Right cardiac atrium (tissue), 5 donors: ENCODE measurements around the gene ASPG. TPM values are rescaled to one million over a fixed set of nuclear protein-coding genes. Genes with fewer than 3 reads are reported as not detected.

ENCODE experiments used
- ATAC-seq, 2 donors: fragments of 200-7000 bp; cut with Tn5 transposase; one replicate each; pipeline versions ENCODE4 v1.8.0 to v1.9.1; 2020; ENCODE audit warnings: moderate library complexity in 2 of 2, mild to moderate bottlenecking in 1 of 2
- DNase-seq, 3 donors: peaks; one replicate each; pipeline ENCODE4 v3.0.0-alpha.2; 2020
- H3K27ac ChIP-seq: one replicate; pipeline ENCODE4 v1.5.1; 2013; ENCODE audit warnings: mild to moderate bottlenecking, low read length, control low read depth, moderate library complexity
- H3K27me3 ChIP-seq: one replicate; pipeline ENCODE4 v1.6.1; 2013; ENCODE audit not compliant: control insufficient read depth, insufficient read depth
- H3K4me1 ChIP-seq: one replicate; pipeline ENCODE4 v1.6.1; 2013; ENCODE audit warnings: low read length; ENCODE audit not compliant: control insufficient read depth, insufficient read depth
- H3K4me3 ChIP-seq: one replicate; pipeline ENCODE4 v1.5.1; 2013; ENCODE audit warnings: low read length, control low read depth
- H3K9me3 ChIP-seq: one replicate; pipeline ENCODE4 v1.6.1; 2013; ENCODE audit warnings: low read length; ENCODE audit not compliant: control insufficient read depth
- WGBS: extraction: QIAGEN DNeasy Blood & Tissue Kit; methylation state at CpG from one replicate; pipeline ENCODE4 v1.1.7; 2013; 5-methylcytosine and 5-hydroxymethylcytosine counted together
- intact Hi-C, 4 donors: fragments of 100-400 bp; cut with DNase I; formaldehyde crosslinking; loops; one replicate each; pipeline versions ENCODE4 v1.11.0 to v1.14.0; 2022 to 2023
- polyA plus RNA-seq: library from polyadenylated mRNA; stranded (reverse); fragments of 200-250 nt; gene quantifications from one replicate; pipeline ENCODE4 v1.2.3, GENCODE V29; 2013
- total RNA-seq, 4 donors: library from RNA; stranded (reverse); fragmentation: NEBNext Ultra II Directional; extraction: Animal tissue kit (Norgen Biotek cat#: 25700); gene quantifications; one replicate each; pipeline ENCODE4 v1.2.1, GENCODE V29; 2021
- donor health status: healthy with polysubstance abuse.
- donor health status: DM: no; HTN: yes; CAD: no.
- donor health status: DM: no; HTN: no; CAD: no.
- donor health status: DM: no; HTN: yes; CAD: no; lungs with severe emphysema.
- donor health status: DM: yes; HTN: yes; CAD: no.

Gene ASPG
- total and polyA plus RNA-seq, 5 donors = 99.1 to 307 (median 174) TPM

GRCh38 chr14:104138718-104139459 lies 53.4 kb downstream of the ASPG start:
- H3K4me1 ChIP-seq = no peaks in the 10 kb centered on the region
- no peaks in the 10 kb centered on the region for H3K9me3 ChIP-seq
- peak overlapping the region; percentile 75 for H3K4me3 ChIP-seq
- ATAC-seq (no peak), DNase-seq (peak; percentile 18 to 67 (median 65))
- H3K27me3 ChIP-seq = no peaks in the 10 kb centered on the region
- peak overlapping the region; percentile 18 for H3K27ac ChIP-seq
- 2% methylated on average over 73 of the region's 73 CpGs for WGBS
- intact Hi-C loops = loop anchor here (2.0 to 10.0 kb wide), 8 partner anchors 86 to 506 kb away; no protein-coding TSS in a partner anchor

GRCh38 chr14:104139460-104140212 lies 54.1 kb downstream of the ASPG start:
- no peaks in the 10 kb centered on the region for H3K9me3 ChIP-seq
- no peak overlapping the region for H3K27ac ChIP-seq
- intact Hi-C loops = loop anchor here (2.0 to 10.0 kb wide), 9 partner anchors 85 to 505 kb away; no protein-coding TSS in a partner anchor
- H3K4me1 ChIP-seq = no peaks in the 10 kb centered on the region
- 42% methylated on average over 14 of the region's 14 CpGs for WGBS
- peak; percentile 18 to 57 (median 54) for DNase-seq
- no peaks in the 10 kb centered on the region for H3K27me3 ChIP-seq
- ATAC-seq = no peak
- H3K4me3 ChIP-seq = peak overlapping the region; percentile 75

GRCh38 chr14:104140213-104140462 lies 54.6 kb downstream of the ASPG start:
- Histone ChIP-seq H3K4me1 (no peaks in the 10 kb centered on the region), H3K27me3 (no peaks in the 10 kb centered on the region), H3K9me3 (no peaks in the 10 kb centered on the region), H3K27ac (no peak overlapping the region), H3K4me3 (peak overlapping the region; percentile 75)
- 57% methylated on average over 6 of the region's 6 CpGs for WGBS
- ATAC-seq (peak in 1 of 2 donors; percentile 25), DNase-seq (peak; percentile 11 to 63 (median 57))
- intact Hi-C loops = loop anchor here in 1 of 4 donors (5.0 kb wide), 1 partner anchor 412 kb away; no protein-coding TSS in a partner anchor

DNA sequence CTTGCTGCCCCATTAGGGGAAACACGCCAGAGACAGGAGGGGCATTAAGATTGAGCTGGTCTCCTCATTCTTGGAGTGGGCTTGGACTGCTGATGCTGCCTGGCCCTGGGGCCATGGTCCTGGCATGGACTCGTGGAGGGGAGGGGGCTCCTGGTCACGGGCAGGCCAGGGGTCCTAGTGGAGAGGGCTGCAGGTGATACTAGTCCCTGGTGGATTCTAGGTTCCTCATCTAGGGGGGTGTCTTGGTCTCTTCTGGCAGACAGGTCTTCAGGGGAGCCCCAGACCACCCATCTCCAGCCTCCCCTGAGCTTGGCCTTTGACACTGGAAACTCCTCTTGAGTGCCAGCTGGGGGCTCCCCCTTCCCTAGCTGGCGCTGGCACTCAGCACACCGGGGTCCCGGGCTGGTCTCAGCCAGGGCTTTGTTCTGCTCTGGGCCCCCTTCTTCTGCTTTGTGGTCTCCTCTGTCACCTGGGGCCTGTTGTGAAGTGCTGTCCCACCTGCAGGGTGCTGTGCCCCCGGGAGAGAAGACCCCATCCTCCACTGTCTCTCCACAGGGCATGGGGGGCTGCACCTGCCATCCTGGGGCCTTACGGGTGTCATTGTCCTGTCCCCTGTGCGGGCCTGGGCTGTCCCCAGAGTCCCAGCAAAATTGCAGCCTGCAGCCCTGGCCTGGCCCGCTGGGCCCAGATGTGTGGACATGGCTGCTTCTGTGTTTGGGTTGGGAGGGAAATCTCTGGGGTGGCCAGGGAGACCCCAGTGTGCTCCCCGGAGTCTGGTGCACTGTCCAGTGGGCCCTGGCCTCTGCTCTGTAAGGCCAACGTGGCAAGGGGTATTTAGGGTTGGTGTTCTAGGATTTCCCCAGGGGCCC lies 55.2 kb downstream of the ASPG start:
- H3K27me3 ChIP-seq = no peaks in the 10 kb centered on the region
- 83% methylated on average over 12 of the region's 12 CpGs for WGBS
- intact Hi-C loops = loop anchor here in 1 of 4 donors (5.0 kb wide), 1 partner anchor 412 kb away; no protein-coding TSS in a partner anchor
- DNase-seq (peak; percentile 8 to 50 (median 19)), ATAC-seq (no peak)
- no peak overlapping the region for H3K27ac ChIP-seq
- H3K4me3 ChIP-seq = no peak overlapping the region
- H3K9me3 ChIP-seq = no peaks in the 10 kb centered on the region
- no peaks in the 10 kb centered on the region for H3K4me1 ChIP-seq

DNA sequence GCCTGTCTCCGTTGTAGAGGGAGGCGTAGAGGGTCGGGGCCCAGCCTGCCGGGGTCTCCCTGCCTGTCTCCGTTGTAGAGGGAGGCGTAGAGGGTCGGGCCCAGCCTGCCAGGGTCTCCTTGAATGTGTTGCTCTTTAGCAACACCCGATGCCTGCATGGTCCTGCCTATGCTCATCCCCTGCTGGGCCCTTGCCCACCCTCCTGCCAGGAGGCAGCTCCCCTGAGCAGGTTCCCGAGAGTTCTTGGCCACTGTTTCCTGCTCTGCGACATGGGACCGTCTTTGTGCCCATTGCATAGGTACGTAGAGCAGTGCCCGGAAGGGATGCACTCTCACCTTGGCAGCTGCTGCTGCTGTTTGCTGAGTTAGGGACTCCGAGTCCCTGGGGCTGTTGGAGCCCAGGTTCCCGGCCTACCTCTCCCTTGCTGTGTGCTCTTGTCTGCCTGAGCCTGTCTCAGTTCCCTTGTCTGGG lies 56.2 kb downstream of the ASPG start:
- no peaks in the 10 kb centered on the region for H3K27me3 ChIP-seq
- H3K4me1 ChIP-seq = no peaks in the 10 kb centered on the region
- H3K9me3 ChIP-seq = no peaks in the 10 kb centered on the region
- ATAC-seq = no peak
- WGBS = 85% methylated on average over 15 of the region's 15 CpGs
- DNase-seq = peak; percentile 5 to 46 (median 35)
- H3K27ac ChIP-seq = no peak overlapping the region
- intact Hi-C loops = loop anchor here in 1 of 4 donors (5.0 kb wide), 1 partner anchor 411 kb away; no protein-coding TSS in a partner anchor
- no peak overlapping the region for H3K4me3 ChIP-seq

DNA sequence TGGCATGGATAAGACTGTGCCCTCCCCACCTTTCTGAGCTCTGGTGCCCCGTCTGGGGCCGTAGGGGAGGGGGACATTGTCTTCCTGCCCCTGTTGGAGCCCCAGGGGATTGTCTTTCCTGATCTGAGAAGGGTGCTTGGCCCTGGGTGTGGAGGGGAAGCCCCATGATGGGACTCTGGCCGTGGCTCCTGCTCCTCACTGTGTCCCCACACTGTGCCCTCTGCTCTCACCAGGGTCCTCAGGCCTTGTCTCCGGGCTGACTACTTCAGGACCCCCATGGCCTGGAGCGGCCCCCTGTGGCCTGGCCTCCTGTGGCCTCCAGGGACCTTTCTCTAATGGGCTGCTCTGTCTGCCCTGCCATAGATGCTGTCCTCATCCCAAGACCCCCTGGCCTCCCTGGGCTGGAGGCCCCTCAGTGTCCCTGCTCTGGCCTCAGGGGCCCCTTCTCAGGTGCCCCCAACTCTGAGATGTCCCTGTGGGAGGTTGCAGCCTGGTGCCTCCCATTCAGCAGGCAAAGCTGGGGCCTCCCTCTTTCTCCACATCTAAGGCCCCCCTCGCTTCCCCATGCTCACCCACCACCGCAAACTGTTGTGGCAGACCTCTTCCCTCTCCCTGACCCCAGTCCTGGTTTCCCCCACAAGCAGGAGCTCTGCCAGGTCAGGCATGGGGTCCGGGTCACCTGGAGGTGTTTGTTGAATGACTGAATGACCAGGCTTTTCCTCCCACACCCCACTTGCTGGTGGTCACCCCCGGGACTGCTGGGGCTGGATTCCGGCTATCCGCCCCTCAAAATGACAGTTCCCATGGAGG lies 56.8 kb downstream of the ASPG start:
- Histone ChIP-seq H3K9me3 (no peaks in the 10 kb centered on the region), H3K27ac (no peak overlapping the region), H3K27me3 (no peaks in the 10 kb centered on the region), H3K4me1 (no peaks in the 10 kb centered on the region), H3K4me3 (no peak overlapping the region)
- 80% methylated on average over 11 of the region's 11 CpGs for WGBS
- intact Hi-C loops = loop anchor here in 1 of 4 donors (5.0 kb wide), 1 partner anchor 410 kb away; no protein-coding TSS in a partner anchor
- ATAC-seq (no peak), DNase-seq (peak; percentile 5 to 26 (median 25))

DNA sequence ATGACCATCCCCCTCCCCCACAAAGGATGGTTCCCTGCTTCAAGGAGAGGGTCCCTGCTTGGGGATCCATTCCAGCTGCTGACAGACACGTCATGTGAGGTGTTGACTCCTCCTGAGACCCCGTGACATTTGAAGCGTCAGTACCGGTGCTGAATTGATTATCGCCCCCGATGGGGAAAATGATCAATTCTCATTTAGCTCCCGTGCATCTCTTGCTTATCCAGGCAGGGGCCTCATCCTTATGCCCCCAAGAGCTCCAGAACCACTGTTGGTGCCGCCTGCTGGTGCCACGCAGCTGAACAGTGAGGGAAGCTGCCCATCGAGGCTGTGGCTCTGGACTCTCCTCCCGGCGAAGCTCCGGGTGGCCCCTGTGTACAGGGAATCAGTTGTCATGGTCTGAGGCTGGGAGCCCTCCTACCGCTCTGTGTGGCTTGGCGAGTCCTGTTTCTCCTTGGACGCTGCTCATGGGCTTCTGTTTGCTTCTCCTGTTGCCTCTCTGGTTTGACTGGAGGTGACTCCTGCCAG lies 57.5 kb downstream of the ASPG start:
- no peaks in the 10 kb centered on the region for H3K9me3 ChIP-seq
- no peaks in the 10 kb centered on the region for H3K27me3 ChIP-seq
- no peak overlapping the region for H3K27ac ChIP-seq
- WGBS = 75% methylated on average over 16 of the region's 16 CpGs
- H3K4me1 ChIP-seq = no peaks in the 10 kb centered on the region
- intact Hi-C loops = loop anchor here in 1 of 4 donors (5.0 kb wide), 1 partner anchor 409 kb away; no protein-coding TSS in a partner anchor
- ATAC-seq (no peak), DNase-seq (peak; percentile 1 to 34 (median 14))
- no peak overlapping the region for H3K4me3 ChIP-seq

DNA sequence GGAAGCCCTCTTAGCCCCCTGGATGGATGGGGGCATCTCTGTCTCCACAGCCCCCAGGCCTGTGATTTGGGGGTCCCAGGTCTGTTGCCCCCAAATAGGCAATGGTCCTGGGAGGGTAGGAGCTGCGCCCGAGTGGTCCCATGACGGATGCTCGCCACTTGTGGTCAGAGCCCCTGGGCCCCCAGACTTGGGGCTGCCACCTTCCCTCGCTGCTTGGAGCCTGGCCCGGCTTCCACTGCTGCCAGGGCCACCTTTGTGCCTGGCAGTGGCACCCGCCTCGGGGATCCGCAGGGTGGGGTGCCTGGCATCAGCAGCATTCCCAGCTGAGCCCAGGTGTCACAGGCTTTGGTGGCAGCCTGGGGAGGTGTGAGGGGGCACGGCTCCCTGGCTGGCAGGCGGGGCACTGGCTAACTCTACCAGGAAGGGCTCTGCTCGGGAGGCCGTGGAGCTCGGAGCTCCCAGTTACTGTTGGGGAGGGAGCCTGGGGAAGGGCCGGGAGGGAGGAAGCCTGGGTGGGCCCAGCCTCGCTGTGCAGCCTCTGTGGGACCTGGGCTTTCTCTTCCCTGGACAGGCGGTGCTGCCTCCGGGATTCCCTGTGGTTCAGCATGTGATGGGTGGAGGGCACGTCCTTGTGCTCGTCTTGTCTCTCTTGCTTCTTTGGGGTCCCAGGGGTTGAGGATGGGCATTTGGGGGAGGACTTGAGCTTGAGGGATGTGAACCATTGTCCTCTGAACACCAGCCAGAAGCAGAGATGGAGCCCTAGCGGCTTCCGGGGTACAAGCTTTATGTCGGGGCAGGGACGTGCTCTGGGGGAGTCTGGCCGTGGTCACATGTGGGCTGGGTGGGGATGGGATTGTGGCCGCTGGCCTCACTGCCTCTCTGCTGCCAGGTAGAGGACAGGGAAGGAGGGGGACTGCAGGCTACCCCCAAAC lies 58.3 kb downstream of the ASPG start:
- Histone ChIP-seq H3K27ac (no peak overlapping the region), H3K27me3 (no peaks in the 10 kb centered on the region), H3K4me1 (no peaks in the 10 kb centered on the region), H3K9me3 (no peaks in the 10 kb centered on the region), H3K4me3 (no peak overlapping the region)
- peak; percentile 16 to 47 (median 36) for DNase-seq
- intact Hi-C loops = loop anchor here in 1 of 4 donors (5.0 kb wide), 1 partner anchor 409 kb away; no protein-coding TSS in a partner anchor
- no peak for ATAC-seq
- WGBS = 80% methylated on average over 26 of the region's 26 CpGs

DNA sequence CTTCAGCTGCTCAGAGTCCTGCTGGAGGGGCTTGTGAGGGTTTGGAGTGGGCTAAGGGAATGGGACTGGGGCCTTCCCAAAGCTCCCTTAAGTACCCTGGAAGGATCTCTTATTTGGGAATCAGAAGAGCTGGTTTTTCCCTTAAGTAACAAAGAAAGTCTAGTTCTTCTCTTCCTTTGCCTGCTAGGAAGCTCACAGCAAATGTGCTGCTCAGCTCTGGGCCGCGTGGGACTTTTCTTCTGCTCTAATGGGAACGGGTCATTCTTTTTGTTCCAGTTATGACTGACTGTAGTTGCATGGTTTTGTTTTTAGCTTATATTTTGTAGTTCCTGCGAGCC lies 58.9 kb downstream of the ASPG start:
- Histone ChIP-seq H3K9me3 (no peaks in the 10 kb centered on the region), H3K27ac (no peak overlapping the region), H3K4me1 (no peaks in the 10 kb centered on the region), H3K4me3 (no peak overlapping the region), H3K27me3 (no peaks in the 10 kb centered on the region)
- no peak for ATAC-seq
- peak in 1 of 3 donors; percentile 13 for DNase-seq
- WGBS = 85% methylated on average over 4 of the region's 4 CpGs
- intact Hi-C loops = loop anchor here in 1 of 4 donors (5.0 kb wide), 1 partner anchor 408 kb away; no protein-coding TSS in a partner anchor
